MCF 10A (cell line): ENCODE results near the gene OBSCN. TPM values are rescaled to one million over a fixed set of nuclear protein-coding genes. Genes with fewer than 3 reads are reported as not detected.

Source experiments
- BruUV-seq: library from RNA; stranded (reverse); fragments of 400-500 nt; replicated peaks from 2 replicates; lab custom pipeline; 2021; lab: Mats Ljungman, UMichigan
- CTCF ChIA-PET: fragments of 300-600 bp; sonication (Branson Sonifier 250); formaldehyde crosslinking; extraction: SDS; loops from one replicate; lab custom pipeline; 2021; ENCODE audit warnings: antibody characterized with exemption, inconsistent platforms; lab: Yijun Ruan, JAX
- POLR2A ChIA-PET: fragments of 300-600, 350-650 bp; sonication (Branson Sonifier 250); formaldehyde crosslinking; extraction: SDS; loops from one replicate; lab custom pipeline; 2020; ENCODE audit warnings: antibody characterized with exemption, inconsistent platforms; lab: Yijun Ruan, JAX
- DNase-seq: peaks from one replicate; pipeline ENCODE4 v3.0.0-alpha.2; 2018; ENCODE audit not compliant: unreplicated experiment
- H3K27ac Mint-ChIP-seq: one replicate; pipeline ENCODE4 v1.8.0; 2022; ENCODE audit warnings: mild to moderate bottlenecking, low read depth, mixed read lengths; ENCODE audit not compliant: unreplicated experiment
- H3K27me3 Mint-ChIP-seq: one replicate; pipeline ENCODE4 v1.8.0; 2022; ENCODE audit warnings: mixed read lengths; ENCODE audit not compliant: insufficient read depth, unreplicated experiment
- H3K36me3 Mint-ChIP-seq: one replicate; pipeline ENCODE4 v1.8.0; 2022; ENCODE audit warnings: mild to moderate bottlenecking, moderate library complexity, mixed read lengths; ENCODE audit not compliant: insufficient read depth, unreplicated experiment
- H3K4me1 Mint-ChIP-seq: one replicate; pipeline ENCODE4 v1.8.0; 2022; ENCODE audit warnings: mixed read lengths; ENCODE audit not compliant: insufficient read depth, unreplicated experiment
- H3K4me3 Mint-ChIP-seq: one replicate; pipeline ENCODE4 v1.8.0; 2022; ENCODE audit warnings: mild to moderate bottlenecking, moderate library complexity, mixed read lengths; ENCODE audit not compliant: unreplicated experiment
- H3K9me3 Mint-ChIP-seq: one replicate; pipeline ENCODE4 v1.8.0; 2022; ENCODE audit warnings: mixed read lengths; ENCODE audit not compliant: unreplicated experiment
- intact Hi-C: fragments of 100-400 bp; cut with micrococcal nuclease; formaldehyde crosslinking; loops from 2 replicates; pipeline ENCODE4 v1.14.1; 2022
- total RNA-seq: library from RNA; stranded (reverse); gene quantifications from 2 replicates; pipeline ENCODE4 v1.2.3, GENCODE V29; 2022
- TF ChIP-seq, protein P1 (sequence below): fragments of 200-600 bp; IDR thresholded peaks from one replicate; pipeline ENCODE4 v1.8.0; 2022; ENCODE audit warnings: antibody characterized with exemption, mild to moderate bottlenecking; ENCODE audit not compliant: unreplicated experiment

The OBSCN gene
- total RNA-seq, 1 experiment from 2014 or later = 22.6 TPM

DNA sequence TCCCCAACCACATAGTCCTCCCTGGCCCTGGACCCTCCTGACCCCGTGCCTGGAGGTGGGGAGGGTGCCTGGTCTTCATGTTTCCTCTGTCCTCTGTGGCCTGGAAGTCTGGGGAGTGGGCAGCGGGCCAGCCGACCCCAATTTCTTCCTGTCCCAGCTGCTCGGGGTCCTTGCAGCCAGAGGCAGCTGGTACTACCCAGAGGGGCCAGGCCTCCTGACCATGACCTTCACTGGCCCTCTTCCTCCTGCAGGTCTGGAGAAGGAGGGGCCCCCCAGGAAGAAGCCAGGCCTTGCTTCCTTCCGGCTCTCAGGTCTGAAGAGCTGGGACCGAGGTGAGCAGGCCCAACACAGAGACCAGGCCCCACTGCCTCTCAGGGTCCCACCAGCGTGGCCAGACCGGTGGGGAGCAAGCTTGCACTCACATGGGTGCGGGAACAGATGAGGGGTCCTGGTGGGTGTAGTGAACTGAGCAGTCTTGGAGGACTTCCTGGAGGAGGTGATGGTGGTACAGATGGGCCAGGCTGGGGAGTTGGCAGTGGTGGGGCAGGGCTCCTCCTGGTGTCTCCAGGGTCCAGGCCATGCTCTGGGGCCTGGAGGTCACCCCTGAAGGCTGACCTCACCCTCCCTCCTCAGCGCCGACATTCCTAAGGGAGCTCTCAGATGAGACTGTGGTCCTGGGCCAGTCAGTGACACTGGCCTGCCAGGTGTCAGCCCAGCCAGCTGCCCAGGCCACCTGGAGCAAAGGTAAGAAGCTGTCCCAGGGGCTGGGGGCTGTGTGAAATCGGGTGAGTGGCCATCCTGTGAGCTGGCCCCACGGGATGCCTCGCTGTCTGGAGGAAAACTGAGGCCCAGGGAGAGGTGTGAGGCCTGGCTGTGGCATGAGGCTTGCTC is 166.1 kb downstream of the OBSCN start:
- CTCF ChIA-PET = interaction anchor here (0.7 to 1.5 kb wide), 3 partner anchors 56 to 159 kb away, joined by 3 to 4 read pairs (median 3); no protein-coding TSS in a partner anchor
- no TSS peak for BruUV-seq
- intact Hi-C loops = no loop called here
- Mint-ChIP-seq H3K36me3 (no peaks in the 10 kb centered on the region), H3K27me3 (no peaks in the 10 kb centered on the region), H3K4me3 (no peak overlapping the region), H3K9me3 (no peaks in the 10 kb centered on the region), H3K27ac (no peak overlapping the region), H3K4me1 (peaks cover 12% of the 10 kb centered on the region)
- POLR2A ChIA-PET = interaction anchor here (0.6 to 1.6 kb wide), 6 partner anchors 14 to 146 kb away, joined by 3 to 4 read pairs (median 3); no protein-coding TSS in a partner anchor
- no peak for DNase-seq
- TF ChIP-seq, protein P1, sequence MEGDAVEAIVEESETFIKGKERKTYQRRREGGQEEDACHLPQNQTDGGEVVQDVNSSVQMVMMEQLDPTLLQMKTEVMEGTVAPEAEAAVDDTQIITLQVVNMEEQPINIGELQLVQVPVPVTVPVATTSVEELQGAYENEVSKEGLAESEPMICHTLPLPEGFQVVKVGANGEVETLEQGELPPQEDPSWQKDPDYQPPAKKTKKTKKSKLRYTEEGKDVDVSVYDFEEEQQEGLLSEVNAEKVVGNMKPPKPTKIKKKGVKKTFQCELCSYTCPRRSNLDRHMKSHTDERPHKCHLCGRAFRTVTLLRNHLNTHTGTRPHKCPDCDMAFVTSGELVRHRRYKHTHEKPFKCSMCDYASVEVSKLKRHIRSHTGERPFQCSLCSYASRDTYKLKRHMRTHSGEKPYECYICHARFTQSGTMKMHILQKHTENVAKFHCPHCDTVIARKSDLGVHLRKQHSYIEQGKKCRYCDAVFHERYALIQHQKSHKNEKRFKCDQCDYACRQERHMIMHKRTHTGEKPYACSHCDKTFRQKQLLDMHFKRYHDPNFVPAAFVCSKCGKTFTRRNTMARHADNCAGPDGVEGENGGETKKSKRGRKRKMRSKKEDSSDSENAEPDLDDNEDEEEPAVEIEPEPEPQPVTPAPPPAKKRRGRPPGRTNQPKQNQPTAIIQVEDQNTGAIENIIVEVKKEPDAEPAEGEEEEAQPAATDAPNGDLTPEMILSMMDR = no peak

DNA sequence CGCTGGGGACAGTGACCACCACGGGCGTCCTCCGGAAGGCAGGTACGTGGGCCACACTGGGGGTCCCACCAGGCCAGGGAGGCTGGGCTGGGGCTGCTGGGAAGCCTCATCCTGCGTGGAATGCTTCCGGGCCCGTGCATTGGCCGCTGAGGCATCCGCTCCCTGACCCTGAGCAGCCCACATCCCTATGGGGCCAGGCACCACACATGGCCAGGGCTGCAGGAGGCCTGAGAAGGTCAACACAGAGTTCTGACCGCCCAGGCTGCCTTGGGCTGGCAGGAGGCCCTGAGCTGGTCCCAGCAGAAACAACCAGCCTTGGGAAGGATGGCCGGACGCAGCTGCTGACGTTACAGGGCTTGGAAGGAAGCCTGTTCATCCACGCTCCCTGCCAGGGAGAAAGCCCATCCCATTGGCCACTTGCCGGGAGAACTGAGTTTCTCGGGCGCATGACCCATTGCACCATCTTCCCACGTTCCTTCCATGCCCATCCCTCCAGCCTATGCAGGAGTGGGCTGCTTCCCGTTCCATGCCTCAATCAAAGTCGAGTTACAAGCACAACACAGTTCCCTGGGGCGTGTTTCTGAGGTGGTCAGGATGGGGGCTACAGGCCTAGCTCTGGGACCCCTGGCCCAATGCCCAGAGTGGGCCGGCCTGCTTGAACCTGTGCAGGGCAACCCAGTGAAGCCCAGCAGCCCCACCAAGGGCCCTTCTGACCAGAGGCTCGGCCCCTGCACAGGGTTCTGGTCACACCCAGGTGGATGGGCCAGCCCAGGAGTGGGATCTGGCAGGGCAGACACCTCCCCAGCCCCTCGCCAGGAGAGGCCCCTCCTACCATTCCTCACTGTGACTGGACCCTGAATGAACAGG is 167.1 kb downstream of the OBSCN start:
- peaks cover 16% of the 10 kb centered on the region for H3K4me1 Mint-ChIP-seq
- intact Hi-C loops = loop anchor here (5.0 kb wide), 2 partner anchors 127 to 163 kb away; no protein-coding TSS in a partner anchor
- H3K9me3 Mint-ChIP-seq = no peaks in the 10 kb centered on the region
- BruUV-seq = no TSS peak
- peak overlapping the region; percentile 65 for H3K27ac Mint-ChIP-seq
- CTCF ChIA-PET = interaction anchor here (0.6 to 1.5 kb wide), 3 partner anchors 84 to 160 kb away, joined by 3 to 4 read pairs (median 3); no protein-coding TSS in a partner anchor
- peak; percentile 99 for DNase-seq
- H3K4me3 Mint-ChIP-seq = no peak overlapping the region
- H3K27me3 Mint-ChIP-seq = no peaks in the 10 kb centered on the region
- TF ChIP-seq, protein P1 = no peak
- H3K36me3 Mint-ChIP-seq = no peaks in the 10 kb centered on the region
- POLR2A ChIA-PET = interaction anchor here (0.6 to 1.6 kb wide), 6 partner anchors 13 to 147 kb away, joined by 3 to 8 read pairs (median 4); a partner anchor contains a TSS

DNA sequence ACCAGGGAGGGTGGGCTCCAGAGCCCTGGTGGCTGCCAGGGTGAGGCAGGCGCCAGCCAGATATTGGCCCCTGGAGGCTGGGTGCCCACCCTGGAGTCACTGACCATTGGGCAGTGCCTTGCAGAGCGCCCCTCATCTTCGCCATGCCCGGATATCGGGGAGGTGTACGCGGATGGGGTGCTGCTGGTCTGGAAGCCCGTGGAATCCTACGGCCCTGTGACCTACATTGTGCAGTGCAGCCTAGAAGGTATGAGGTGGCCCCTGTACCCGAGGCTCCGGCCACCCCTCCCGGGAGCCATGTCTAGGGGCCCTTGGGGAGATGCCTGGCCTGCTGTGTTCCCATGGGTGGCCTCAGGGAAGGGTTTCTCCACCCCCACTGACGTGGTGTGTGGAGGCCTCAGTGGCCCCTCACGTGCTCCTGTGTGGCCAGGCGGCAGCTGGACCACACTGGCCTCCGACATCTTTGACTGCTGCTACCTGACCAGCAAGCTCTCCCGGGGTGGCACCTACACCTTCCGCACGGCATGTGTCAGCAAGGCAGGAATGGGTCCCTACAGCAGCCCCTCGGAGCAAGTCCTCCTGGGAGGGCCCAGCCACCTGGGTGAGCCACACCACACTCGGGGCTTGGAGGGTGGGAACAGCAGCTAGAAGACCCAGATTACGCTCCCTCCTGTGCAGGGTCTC is 167.9 kb downstream of the OBSCN start:
- ChIA-PET POLR2A (interaction anchor here (0.6 to 1.5 kb wide), 4 partner anchors 29 to 139 kb away, joined by 3 to 8 read pairs (median 4); partner anchors contain the start of gene TRIM11), CTCF (interaction anchor here (1.0 kb wide), 1 partner anchor 80 kb away, joined by 3 read pairs; no protein-coding TSS in a partner anchor)
- peak overlapping the region; percentile 65 for H3K27ac Mint-ChIP-seq
- H3K4me1 Mint-ChIP-seq = peaks cover 21% of the 10 kb centered on the region
- H3K9me3 Mint-ChIP-seq = no peaks in the 10 kb centered on the region
- TF ChIP-seq, protein P1 = no peak
- intact Hi-C loops = loop anchor here (5.0 kb wide), 2 partner anchors 127 to 163 kb away; no protein-coding TSS in a partner anchor
- no peak overlapping the region for H3K4me3 Mint-ChIP-seq
- no TSS peak for BruUV-seq
- H3K27me3 Mint-ChIP-seq = no peaks in the 10 kb centered on the region
- H3K36me3 Mint-ChIP-seq = no peaks in the 10 kb centered on the region
- no peak for DNase-seq
